HL-60/S4 treated with phorbol 12-myristate 13-acetate at 8.2 ng/mL for 4 days and 3 days (cell line): ENCODE data around the gene HOXC11.

ENCODE experiments used
- in situ Hi-C: fragments of 300-500 bp; cut with MboI; formaldehyde crosslinking; loops from 2 replicates; pipeline ENCODE4 v1.15.0; 2022; ENCODE audit warnings: low sequenced_read_pairs

The HOXC11 gene

GRCh38 chr12:53972722-53973235 is at the start of gene HOXC11:
TSS of gene HOXC11 (plus strand) at chr12:53973126. CDS start at chr12:53973242, 116 bp downstream.
- in situ Hi-C loops: no loop called here

GRCh38 chr12:53924521-53925405 is 48.2 kb upstream of the HOXC11 start:
- in situ Hi-C loops: no loop called here

GRCh38 chr12:53927220-53928029 is 45.5 kb upstream of the HOXC11 start:
- in situ Hi-C loops: no loop called here

GRCh38 chr12:53928054-53928835 is 44.7 kb upstream of the HOXC11 start:
- in situ Hi-C loops: no loop called here

- in situ Hi-C loops: no loop called here
These were observed 43.4 kb upstream of the HOXC11 start for GRCh38 chr12:53929527-53929926.

GRCh38 chr12:53930591-53931255 is 42.2 kb upstream of the HOXC11 start:
- in situ Hi-C loops: no loop called here

GRCh38 chr12:53931844-53932581 is 40.9 kb upstream of the HOXC11 start:
- in situ Hi-C loops: no loop called here

GRCh38 chr12:53932915-53933314 is 40.0 kb upstream of the HOXC11 start:
- in situ Hi-C loops: no loop called here

GRCh38 chr12:53935383-53936341 is 37.3 kb upstream of the HOXC11 start:
- in situ Hi-C loops: no loop called here

- in situ Hi-C loops: no loop called here
These were observed 35.8 kb upstream of the HOXC11 start for GRCh38 chr12:53937099-53937498.

GRCh38 chr12:53937596-53938325 is 35.2 kb upstream of the HOXC11 start:
- in situ Hi-C loops: no loop called here

GRCh38 chr12:53938326-53939140 is 34.4 kb upstream of the HOXC11 start, which contains the start of gene HOXC13:
TSS of gene HOXC13 (plus strand) at chr12:53938831. CDS start at chr12:53938907, 76 bp downstream.
- in situ Hi-C loops: no loop called here

- in situ Hi-C loops: no loop called here
These were observed 33.5 kb upstream of the HOXC11 start for GRCh38 chr12:53939141-53940108.

GRCh38 chr12:53940443-53941014 is 32.4 kb upstream of the HOXC11 start:
- in situ Hi-C loops: no loop called here

- in situ Hi-C loops: no loop called here
These were observed 31.7 kb upstream of the HOXC11 start for GRCh38 chr12:53941187-53941586.
